GM19023 (cell line): ENCODE results near the gene RIMS1.

ENCODE experiments used
- ATAC-seq: cut with Tn5 transposase; IDR thresholded peaks from one replicate; pipeline ENCODE4 v1.9.1; 2021; ENCODE audit warnings: mild to moderate bottlenecking, moderate library complexity; ENCODE audit not compliant: unreplicated experiment

RIMS1 gene

DNA sequence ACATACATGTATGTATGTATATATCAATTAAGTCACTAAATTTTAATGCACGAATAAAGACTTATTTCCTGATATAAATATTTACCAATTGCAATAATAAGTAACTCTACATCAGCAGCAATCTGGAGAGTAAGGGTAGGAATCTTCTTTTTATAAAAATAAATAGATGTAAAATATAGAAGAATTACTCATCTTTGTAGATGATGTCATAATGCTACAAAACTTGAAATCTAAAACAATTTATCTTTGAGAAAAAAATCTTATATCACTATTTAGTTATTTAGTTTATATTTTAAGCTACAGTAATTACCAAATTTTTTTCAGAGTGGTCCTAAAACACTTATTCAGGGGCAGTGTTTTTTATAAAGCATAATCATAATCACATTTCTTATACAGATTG is 351.7 kb downstream of the RIMS1 start:
- no peak for ATAC-seq

DNA sequence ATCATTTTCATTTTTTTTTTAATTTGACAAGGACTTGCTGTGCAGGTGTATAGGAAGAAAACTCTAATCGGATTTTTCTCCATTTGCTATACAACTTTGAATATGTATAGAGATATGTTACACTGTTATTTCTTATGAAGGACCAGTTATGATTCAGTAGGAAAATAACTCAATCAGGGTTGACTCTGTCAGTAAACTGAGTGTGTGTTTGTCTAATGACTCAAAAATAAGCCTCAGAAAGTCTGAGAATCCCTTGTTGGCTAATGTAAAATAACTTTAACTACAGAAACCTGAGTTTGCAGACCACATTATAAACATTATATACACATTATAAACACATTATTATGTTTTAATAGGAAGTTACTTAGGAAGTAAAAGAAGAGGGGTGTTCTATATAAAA is 352.6 kb downstream of the RIMS1 start:
- ATAC-seq = no peak

DNA sequence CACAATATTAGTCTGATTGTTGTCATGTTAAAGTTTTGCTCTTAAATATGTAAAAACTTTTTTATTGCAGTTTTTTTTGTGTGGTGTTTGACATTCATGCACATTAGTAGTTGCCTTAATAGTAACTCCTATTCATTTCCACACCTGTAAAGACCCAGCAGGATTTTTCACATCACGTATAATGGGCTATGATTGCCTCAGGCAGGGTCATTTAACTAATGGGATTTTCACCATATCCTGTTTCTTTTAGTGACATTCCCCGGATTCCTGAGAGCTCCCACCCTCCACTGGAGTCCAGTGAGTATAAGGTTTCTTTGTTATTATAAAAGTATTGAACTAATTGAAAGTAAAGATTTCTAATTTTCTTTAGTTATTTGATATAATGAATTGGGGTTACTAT is 359.2 kb downstream of the RIMS1 start:
- no peak for ATAC-seq

DNA sequence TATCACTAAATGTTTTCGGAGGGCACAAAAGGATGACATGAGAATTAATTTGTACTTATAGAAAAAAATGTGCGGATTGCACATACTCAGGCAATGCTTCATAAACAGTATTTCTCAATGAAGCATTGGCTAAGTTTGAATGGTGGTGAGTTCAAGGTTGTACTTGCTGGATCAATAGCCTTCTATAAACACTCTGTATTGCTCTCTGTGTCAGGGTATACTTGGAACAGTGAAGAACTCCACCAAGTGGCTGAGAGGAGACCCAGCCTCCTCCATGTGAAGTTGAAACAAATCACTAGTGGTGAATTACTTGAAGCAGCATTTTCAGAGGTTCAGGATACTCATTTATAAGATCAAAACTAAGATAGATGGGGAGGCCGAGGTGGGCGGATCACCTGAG is 360.6 kb downstream of the RIMS1 start:
- no peak for ATAC-seq

DNA sequence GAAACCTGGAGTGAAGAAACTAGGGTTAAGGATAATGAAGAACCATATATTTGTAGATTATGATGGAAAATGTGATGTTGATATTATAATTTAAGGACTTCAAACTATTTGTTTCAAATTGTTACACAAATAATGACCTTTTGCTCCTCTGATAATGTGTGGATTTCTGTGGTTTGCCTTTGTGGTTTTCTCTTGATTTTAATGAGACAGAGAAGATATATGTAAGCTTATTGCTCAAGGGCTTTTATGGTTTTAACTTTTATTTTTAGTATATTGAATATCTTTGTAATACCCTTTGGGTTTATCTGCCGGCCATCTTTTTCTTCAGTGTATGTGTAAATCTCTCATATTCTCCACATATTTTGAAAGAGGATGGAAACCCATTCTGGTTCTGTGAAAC is 362.3 kb downstream of the RIMS1 start:
- ATAC-seq = no peak

DNA sequence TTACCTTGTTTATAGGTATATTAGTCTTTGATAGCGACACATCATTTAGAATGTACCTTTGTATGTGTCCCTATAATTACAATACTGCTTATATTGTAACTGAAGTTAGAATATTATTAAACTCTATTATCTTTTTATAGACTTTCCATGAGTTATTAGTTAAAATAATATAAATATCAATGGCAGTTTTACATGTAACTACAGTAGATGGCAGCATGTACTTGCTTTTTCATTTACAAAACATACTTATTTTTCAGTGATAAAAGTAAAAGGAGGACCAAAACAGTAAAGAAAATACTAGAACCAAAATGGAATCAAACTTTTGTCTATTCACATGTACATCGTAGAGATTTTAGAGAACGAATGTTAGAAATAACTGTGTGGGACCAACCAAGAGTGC is 364.3 kb downstream of the RIMS1 start:
- ATAC-seq = no peak

DNA sequence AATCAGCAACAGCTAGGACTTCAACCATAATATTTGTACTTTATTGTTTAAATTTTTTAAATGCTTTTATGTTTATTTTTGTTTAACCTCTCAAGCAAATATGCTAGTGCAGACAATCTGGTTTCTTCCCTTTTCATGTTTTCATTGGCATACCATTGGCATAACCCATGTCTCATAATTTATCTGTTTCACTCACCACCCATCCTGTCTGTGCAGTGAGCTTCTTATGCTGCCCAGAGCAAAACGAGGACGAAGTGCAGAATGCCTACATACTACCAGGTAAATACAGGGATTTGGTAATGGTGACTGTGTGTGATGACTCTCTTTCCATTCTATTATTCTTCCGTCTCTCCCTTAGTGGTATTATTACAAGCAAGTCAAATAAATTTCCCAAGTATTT is 374.1 kb downstream of the RIMS1 start:
- no peak for ATAC-seq

DNA sequence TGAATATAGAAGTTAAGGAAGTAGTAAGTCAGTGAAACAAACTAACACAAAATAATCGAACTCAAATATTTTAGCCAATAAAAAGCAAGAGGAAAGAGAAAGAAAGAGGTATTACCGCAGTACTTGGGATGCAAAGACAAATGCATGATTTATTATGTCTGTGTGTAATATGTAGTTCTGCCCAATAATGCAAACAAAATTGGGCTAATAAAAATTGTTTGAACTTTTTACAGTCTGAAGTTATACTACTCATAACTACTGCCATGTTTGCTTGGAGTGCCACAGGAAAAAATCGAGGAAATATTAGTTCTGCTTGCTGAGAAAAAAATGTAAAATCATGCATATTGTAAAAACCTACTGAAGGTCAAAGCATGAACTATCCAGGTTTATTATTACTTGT is 375.2 kb downstream of the RIMS1 start:
- ATAC-seq = no peak

DNA sequence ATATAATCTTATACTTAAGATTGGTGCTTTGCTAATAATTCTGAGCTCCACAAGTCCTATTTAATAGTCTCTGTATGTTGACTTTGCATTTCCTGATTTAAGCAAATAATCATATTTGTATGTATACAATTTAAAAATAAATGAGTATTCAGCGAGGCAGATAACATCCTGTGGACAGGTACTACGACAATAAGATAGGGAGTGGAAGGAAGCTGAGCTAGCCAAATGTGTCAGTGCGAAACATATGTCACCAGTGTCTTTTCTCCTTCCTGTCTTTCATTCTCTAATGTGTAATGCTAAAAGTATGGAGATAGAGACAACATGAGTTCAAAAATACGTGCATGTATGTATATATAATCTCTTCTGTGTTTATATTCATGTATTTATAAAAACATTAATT is 375.9 kb downstream of the RIMS1 start:
- ATAC-seq = no peak

DNA sequence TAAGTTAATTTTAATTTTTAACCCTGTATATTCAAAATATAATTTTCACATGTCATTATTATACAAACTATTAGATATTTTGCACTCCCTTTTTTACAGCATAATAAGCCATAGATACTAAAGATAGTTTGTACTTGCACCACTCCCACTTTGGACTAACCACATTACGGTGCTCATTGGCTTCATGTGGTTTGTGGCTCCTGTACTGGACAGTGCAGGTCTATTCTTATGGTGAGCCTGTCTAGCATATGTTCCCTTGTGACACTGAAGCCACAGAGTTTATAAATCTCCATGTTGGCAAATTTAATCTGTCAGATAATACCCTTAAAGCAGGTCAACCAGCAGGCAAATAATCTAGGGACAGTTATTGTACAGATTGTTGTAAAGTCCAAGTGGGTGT is 381.1 kb downstream of the RIMS1 start:
- ATAC-seq = no peak

DNA sequence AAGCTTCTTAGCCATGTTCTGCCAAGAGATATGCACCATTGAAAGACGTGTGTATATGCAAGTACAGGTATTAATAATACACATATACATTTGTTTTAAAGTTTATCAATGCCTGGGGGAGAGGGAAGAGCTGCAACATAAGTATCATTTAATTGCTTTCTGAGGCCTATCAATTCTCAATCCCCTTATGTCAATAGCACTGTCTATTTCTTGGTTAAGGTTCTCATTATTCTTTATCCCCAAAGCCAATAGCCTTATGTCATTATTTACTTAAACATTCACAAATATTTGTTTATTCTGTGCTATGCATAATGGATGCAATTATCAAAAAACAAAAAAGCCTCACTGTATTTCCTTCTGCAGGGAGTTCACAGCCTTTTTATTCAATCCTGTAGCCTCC is 385.2 kb downstream of the RIMS1 start:
- ATAC-seq = no peak

DNA sequence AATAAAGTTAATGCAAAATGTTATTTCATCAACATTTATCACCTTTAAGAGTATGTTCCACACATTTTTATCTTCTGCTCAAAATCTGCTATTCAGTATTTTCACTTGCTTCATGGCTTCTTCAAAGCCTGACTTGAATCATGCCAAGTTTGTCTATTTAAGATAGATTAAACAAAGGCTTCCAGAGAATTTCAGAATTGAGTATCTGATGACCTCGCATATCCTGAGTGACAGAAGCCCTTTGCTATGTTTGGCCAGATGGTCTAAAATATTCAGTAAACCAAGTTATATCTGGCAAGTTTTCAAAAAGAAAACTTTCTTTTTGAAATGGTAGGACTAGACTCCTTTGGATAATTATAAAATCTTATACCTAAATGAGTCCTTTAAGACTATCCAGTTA is 386.6 kb downstream of the RIMS1 start:
- ATAC-seq = no peak

DNA sequence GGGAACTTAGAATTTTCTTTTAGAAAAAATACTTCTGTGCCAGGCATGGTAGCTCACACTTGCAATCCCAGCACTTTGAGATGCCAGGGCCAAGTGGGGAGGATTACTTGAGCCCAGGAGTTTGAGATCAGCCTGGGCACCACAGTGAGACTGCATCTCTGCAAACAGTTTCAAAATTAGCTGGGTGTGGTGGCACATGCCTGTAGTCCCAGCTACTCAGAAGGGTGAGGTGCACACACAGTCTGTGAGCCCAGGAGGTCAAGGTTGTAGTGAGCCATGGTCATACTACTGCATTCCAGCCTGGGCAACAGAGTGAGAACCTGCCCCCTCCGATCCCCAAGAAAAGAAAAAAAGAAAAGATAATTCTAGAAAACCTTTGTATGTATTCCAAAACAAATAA is 389.5 kb downstream of the RIMS1 start:
- no peak for ATAC-seq

DNA sequence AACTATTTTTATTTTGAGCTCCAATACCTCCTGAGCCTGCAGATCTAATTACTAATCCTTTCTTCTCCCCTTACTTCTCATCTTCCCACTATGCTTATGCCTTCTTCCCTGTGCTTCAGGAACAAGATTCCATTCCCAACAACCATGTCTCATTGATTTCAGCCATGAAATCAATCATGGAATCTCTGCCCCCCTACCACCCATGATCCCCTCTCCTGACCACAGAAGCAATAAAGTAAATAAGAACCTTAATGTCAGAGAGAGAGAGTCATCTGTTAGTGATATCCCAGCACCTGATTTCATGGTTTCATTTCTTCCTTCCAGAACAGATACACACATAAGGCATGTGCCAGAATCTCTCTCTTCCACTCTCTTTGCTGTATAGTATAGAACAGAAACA is 395.9 kb downstream of the RIMS1 start:
- ATAC-seq = no peak

DNA sequence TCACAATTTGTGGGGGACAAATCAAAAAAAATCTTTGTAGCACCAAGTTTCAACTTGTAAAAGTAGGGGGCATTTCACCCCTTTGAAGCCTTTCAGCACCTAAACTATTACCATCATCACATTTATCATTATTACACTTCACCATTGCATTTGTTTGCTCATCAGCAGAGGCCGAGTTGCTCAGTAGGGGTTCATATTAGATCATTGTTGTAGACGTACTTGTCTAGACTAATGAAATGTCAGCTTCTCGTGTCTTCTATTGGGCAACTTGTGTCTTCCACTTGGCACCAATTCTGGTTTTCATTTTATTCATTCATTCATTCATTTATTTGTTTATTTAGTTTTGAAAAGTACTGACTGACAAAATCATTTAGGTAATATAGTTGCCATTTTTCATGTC is 397.2 kb downstream of the RIMS1 start:
- ATAC-seq = no peak

DNA sequence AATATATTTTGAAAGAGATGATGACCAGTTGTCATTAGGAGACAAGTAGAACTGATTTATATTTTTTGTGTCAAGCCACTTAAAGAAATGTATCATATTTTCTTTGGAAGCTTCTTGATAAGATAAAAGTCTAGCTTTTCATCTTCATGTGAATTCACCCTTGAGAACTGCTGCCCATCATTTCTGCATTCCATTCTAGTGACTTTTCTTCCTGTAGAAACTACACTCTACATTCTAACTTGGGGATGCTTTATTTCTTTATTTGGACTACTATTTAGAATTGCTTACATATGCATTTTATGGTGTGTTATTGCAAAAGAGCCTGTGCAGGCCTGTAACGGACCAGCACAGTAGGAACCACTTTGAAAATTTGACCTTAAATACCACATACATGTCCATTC is 400.6 kb downstream of the RIMS1 start:
- ATAC-seq = no peak

DNA sequence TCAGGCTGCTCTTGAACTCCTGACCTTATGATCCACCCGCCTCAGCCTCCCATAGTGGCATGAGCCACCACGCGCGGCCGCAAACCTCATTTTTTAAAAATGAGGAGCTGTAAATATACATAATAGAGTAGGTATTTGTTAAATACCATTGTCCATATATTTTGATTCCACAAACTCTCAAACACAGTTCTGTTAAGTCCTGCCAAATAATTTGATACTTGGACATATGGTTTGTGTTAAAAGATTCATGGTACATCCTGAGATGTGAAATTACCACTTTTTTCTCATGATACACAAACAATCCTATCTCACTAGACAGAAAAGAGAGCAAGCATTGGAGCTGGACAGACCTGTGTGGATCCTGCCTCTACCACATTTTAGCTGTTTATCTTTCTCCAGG is 401.5 kb downstream of the RIMS1 start:
- ATAC-seq = no peak

DNA sequence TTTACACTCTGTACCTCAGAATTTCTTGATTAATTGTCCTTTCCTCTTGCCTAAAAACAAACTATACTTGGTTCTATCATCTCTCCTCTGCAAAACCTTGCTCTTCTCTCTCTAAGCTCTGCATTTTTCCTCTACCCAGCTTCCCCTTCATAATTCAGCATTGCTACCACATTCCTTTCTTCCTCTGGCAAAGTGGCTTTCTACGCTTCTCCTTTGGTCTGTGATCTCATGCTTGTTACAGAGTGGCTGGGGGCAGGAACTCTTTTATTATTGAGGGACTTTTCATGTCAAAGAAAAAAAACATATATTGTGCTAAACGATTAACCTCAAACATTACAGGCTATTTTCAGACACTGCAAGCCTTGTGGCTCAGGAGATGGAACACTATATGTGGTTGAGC is 402.2 kb downstream of the RIMS1 start:
- no peak for ATAC-seq

DNA sequence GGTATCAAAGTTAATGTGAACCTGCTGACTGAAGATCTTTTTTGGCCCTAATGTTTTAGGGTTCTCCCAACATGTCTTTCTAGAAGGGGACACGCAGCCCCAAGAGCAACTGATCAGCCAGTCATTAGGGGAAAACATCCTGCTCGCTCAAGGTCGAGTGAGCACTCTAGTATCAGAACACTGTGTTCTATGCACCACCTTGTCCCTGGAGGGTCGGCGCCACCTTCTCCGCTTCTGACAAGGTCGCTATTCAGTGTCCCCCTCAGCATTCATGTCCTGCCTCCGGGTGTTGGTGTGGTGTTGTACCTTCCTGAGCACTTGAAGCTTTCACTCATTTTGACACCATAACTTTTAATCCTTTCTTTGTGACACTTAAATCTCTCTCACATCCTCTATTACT is 404.3 kb downstream of the RIMS1 start:
- no peak for ATAC-seq

DNA sequence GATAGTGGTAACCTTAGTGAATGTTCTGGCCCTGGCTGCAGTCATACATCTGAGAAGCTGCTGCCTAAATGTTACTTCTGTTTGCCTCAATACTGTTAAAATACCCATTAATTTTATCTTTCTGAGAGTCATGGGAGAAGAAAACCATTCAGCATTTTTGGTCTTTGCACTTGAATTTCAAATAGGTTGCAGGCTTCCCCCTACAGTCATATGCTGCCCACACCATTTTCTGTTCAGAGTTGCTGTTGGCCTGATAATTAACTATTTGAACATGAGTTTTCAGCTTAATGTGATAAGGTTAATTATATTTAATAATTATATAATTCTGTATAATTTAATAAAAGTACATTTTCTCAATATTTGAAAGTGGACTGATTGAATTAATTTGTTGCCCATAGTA is 410.0 kb downstream of the RIMS1 start:
- no peak for ATAC-seq

DNA sequence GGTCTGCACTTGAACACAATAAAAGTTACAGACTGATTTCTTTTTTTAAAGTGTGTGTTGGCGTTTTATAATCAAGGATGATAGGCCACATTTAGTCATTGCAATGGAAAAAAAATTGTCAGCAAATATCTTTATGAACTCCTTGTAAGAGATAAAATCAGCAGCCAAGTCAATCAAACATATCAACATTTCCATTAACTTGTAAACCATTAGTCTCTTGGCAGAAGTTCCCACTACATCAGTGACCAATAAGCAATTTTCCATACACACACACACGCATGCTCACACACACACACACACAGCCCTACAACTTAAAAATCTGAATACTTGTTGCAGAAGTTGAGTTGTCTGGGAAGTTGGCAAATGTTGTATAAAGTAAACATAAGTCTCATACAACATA is 419.6 kb downstream of the RIMS1 start:
- ATAC-seq = no peak

DNA sequence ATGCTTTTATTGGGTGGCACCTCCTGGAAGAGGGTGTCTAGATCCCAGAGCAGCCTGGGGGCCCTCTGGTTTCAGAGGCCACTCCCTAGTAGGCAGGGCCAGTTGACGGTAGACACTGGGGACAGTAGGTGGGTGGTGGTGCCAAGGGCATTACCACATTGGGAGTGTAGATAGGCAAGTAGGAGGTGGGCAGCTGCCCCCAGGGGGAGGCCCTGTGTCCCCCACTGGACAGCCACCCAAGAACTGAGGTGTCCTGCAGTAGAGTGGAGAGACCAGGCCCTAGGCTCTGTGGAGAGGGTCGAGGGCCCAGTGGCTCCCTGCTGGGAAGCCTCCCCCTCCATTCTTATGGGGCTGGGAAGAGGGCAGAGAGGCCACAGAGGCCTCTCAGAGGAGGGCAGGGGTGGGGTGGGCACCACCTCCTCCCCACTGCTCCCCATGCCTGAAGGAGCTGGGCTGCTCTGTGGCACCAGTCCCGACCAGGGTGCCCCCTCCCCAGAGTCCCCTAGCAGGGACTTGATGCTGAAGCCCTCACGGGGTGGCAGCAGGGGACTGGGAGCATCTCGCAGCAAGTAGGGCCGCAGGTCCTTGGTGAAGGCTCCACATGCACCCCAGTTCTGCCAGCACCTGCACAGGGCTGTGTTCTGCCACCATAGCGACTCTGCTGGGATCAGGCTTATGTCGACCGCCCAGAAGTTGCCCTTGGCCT is 430.5 kb downstream of the RIMS1 start:
- no peak for ATAC-seq

DNA sequence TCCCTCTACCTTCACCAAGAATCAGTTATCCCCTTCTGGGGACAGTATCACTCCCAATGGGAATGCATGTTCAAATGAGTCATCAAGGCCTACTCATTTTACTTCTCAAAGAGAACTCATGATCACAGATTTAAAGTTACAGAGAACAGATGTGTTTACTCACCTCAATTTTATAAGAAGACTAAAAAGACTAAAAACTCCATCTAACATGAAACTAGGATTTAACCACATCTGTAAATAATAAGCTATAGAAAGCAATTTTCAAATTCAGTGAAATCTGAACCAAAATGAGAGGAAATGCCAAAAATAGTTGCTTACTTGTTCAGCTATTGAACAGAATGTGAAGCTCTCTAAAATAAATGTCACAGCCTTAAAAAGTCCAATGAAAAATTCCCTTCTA is 435.4 kb downstream of the RIMS1 start:
- ATAC-seq = no peak

DNA sequence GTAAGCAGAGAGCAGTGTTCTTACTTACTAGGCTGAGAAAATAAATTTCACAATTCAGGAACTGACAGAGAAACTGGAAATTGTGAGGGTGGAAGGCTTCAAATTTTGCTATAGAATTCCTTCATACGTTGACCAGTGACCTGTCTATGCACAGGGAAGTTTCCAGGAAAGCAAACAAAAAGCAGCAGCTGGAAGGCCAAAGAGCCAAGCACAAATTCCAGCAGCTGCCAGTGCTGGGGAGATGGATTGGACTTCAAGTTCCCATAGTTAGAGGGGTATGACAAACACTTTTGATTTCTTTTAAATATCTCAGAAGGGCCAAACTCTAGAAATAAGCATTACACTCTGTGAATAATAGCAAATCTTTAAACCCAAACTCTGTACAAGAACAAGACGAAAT is 436.4 kb downstream of the RIMS1 start:
- ATAC-seq = no peak
